LNCAP (cell line): ENCODE data around the gene TLCD5.

Source experiments
- CTCF ChIP-seq: fragments of 450-650 bp; IDR thresholded peaks from 2 replicates; pipeline ENCODE4 v1.5.1; 2017; ENCODE audit warnings: mild to moderate bottlenecking

Gene TLCD5

GRCh38 chr11:120310870-120311269 is 14.2 kb upstream of the TLCD5 start:
- TF ChIP-seq CTCF: no peak

GRCh38 chr11:120314861-120315260 is 10.2 kb upstream of the TLCD5 start:
- no peak for TF ChIP-seq CTCF

GRCh38 chr11:120316880-120317688 is 8.0 kb upstream of the TLCD5 start:
- TF ChIP-seq CTCF: no peak

GRCh38 chr11:120317689-120318480 is 7.2 kb upstream of the TLCD5 start:
- TF ChIP-seq CTCF: no peak

- TF ChIP-seq CTCF: no peak
These were observed 6.2 kb upstream of the TLCD5 start for GRCh38 chr11:120318906-120319305.

- no peak for TF ChIP-seq CTCF
These were observed 1.1 kb downstream of the TLCD5 start for GRCh38 chr11:120326228-120326627.

GRCh38 chr11:120326845-120327281 is 1.8 kb downstream of the TLCD5 start:
- TF ChIP-seq CTCF: no peak
